ENCODE data around the gene BRF1.

The BRF1 gene

DNA sequence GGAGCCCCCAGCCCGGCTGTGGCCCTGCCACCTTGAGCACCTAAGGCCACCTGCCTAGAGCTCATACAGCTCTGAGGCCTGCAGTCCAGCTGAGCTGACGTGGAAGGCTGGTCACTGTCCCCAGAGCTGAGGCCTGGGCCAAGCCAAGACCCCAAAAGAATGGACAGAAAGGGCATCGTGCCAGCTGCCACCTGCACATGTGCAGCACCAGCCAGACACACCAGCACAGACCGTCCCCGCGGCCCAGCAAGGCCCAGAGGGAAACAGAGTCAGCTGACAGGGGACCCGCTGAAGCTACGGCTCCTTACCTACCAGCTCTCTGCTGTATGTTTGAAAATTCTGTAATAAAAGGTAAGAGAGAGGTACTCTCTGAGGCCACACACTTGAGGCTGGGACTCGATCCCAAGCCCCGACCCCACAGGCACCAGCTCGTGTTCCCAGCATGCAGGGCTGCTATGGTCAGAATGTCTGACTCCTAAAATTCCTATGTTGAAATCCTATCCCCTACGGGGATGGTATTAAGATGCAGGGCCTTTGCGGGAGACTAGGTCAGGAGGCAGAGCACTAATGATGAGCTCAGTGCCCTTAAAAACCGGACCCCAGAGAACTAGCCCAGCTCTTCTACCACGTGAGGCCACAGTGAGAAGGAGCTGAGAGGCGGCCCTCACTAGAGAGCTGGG is 25.4 kb downstream of the BRF1 start:
- Histone ChIP-seq H3K4me3 (ENCODE audit: low read length) (no peak overlapping the region), H3K9me3 (ENCODE audit: control insufficient read depth, insufficient read depth, low read length) (no peaks in the 10 kb centered on the region), H3K27me3 (ENCODE audit: control insufficient read depth, low read length) (no peaks in the 10 kb centered on the region), H3K79me2 (ENCODE audit: control insufficient read depth, low read length) (no peaks in the 10 kb centered on the region; the same call in 1 of the 2 replicates), H3K4me1 (ENCODE audit: control insufficient read depth, low read length) (no peaks in the 10 kb centered on the region), H3K36me3 (ENCODE audit: control insufficient read depth, low read length) (no peaks in the 10 kb centered on the region), H3K9me2 (replicated peaks; ENCODE audit: control insufficient read depth, low read length) (no peaks in the 10 kb centered on the region), H3K27ac (ENCODE audit: low read depth, low read length) (no peak overlapping the region), H3K4me2 (ENCODE audit: low read length) (no peak overlapping the region), H4K20me1 (ENCODE audit: control insufficient read depth, insufficient read depth, low read depth, low read length) (no peaks in the 10 kb centered on the region), H3F3A (ENCODE audit: control insufficient read depth, insufficient read depth) (no peaks in the 10 kb centered on the region)
- TF ChIP-seq CTCF (IDR thresholded peaks at IDR 0.05; ENCODE audit: low read depth, low read length, poor library complexity, severe bottlenecking) (no peak), EZH2phosphoT487 (IDR thresholded peaks at IDR 0.05; ENCODE audit: borderline replicate concordance, low read length) (no peak)

DNA sequence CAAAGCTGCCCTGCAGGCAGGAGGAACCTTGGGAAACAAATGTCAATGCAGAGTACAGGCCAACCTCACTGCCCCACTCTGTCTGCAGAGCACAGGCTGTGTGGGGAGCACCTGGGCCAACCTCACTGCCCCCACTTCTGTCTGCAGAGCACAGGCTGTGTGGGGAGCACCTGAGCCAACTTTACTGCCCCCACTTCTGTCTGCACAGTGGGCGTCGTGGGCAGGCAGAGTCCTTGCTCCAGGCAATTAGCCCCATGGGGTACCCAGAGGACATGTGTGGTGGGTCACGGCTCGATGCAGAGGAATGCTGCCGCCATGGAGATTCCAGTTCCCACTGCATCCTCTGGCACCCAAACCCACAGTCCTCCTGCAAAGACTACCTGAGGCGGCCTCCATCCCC is 26.2 kb downstream of the BRF1 start:
- Histone ChIP-seq H4K20me1 (ENCODE audit: control insufficient read depth, insufficient read depth, low read depth, low read length) (no peaks in the 10 kb centered on the region), H3K27ac (ENCODE audit: low read depth, low read length) (no peak overlapping the region), H3F3A (ENCODE audit: control insufficient read depth, insufficient read depth) (no peaks in the 10 kb centered on the region), H3K4me3 (ENCODE audit: low read length) (no peak overlapping the region), H3K4me1 (ENCODE audit: control insufficient read depth, low read length) (no peaks in the 10 kb centered on the region), H3K79me2 (ENCODE audit: control insufficient read depth, low read length) (no peaks in the 10 kb centered on the region; the same call in 1 of the 2 replicates), H3K27me3 (ENCODE audit: control insufficient read depth, low read length) (no peaks in the 10 kb centered on the region), H3K36me3 (ENCODE audit: control insufficient read depth, low read length) (no peaks in the 10 kb centered on the region), H3K4me2 (ENCODE audit: low read length) (no peak overlapping the region), H3K9me3 (ENCODE audit: control insufficient read depth, insufficient read depth, low read length) (no peaks in the 10 kb centered on the region), H3K9me2 (replicated peaks; ENCODE audit: control insufficient read depth, low read length) (no peaks in the 10 kb centered on the region)
- no peak for TF ChIP-seq CTCF (IDR thresholded peaks at IDR 0.05; ENCODE audit: low read depth, low read length, poor library complexity, severe bottlenecking)
- TF ChIP-seq EZH2phosphoT487 (IDR thresholded peaks at IDR 0.05; ENCODE audit: borderline replicate concordance, low read length): no peak

DNA sequence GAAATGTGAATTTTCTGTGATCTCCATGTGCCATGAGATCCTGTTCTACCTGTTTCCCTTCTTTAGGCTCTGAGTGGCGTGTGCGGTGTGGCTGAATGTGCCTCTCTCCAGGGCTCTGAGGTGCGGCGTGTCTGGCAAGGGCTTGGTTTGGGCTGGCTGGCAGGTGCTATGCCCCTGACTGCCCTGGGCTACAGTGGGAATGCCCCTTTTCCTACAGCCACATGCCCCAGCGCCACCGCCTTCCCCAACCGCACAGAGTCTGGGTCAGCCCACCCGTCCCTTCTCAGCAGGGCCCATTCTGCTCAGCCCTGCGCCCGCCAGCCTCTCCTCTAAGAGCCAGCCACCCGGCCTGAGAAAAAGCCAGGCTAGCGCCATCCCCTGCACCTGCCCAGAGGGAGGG is 27.7 kb downstream of the BRF1 start:
- Histone ChIP-seq H3K36me3 (ENCODE audit: control insufficient read depth, low read length) (no peaks in the 10 kb centered on the region), H4K20me1 (ENCODE audit: control insufficient read depth, insufficient read depth, low read depth, low read length) (no peaks in the 10 kb centered on the region), H3K27ac (ENCODE audit: low read depth, low read length) (no peak overlapping the region), H3K9me3 (ENCODE audit: control insufficient read depth, insufficient read depth, low read length) (no peaks in the 10 kb centered on the region), H3K79me2 (ENCODE audit: control insufficient read depth, low read length) (no peaks in the 10 kb centered on the region), H3K4me1 (ENCODE audit: control insufficient read depth, low read length) (no peaks in the 10 kb centered on the region), H3K4me2 (ENCODE audit: low read length) (no peak overlapping the region), H3K4me3 (ENCODE audit: low read length) (no peak overlapping the region), H3F3A (ENCODE audit: control insufficient read depth, insufficient read depth) (no peaks in the 10 kb centered on the region), H3K27me3 (ENCODE audit: control insufficient read depth, low read length) (no peaks in the 10 kb centered on the region), H3K9me2 (replicated peaks; ENCODE audit: control insufficient read depth, low read length) (no peaks in the 10 kb centered on the region)
- TF ChIP-seq CTCF (IDR thresholded peaks at IDR 0.05; ENCODE audit: low read depth, low read length, poor library complexity, severe bottlenecking) (no peak), EZH2phosphoT487 (IDR thresholded peaks at IDR 0.05; ENCODE audit: borderline replicate concordance, low read length) (no peak)

Measured in DOHH2 (cell line).